Duodenal mucosa (tissue), 2 donors: ENCODE measurements around the gene TFB2M.
"Not testable (repeated sequence)": the region's sequence is repeated elsewhere in the genome, so short reads cannot be mapped to it uniquely, and the experiment has no call there.

Experiments used
- H3K27ac ChIP-seq: one replicate; pipeline ENCODE4 v1.7.0; 2013; ENCODE audit warnings: low read depth, low read length
- H3K27me3 ChIP-seq, 2 donors: one replicate each; pipeline ENCODE4 v1.7.0; 2013; ENCODE audit warnings: low read length in 2 of 2, control low read depth in 1 of 2; ENCODE audit not compliant: insufficient read depth in 2 of 2, control insufficient read depth in 1 of 2
- H3K36me3 ChIP-seq, 2 donors: one replicate each; pipeline ENCODE4 v1.7.0; 2013; ENCODE audit warnings: low read length in 2 of 2, control low read depth in 1 of 2; ENCODE audit not compliant: insufficient read depth in 2 of 2, control insufficient read depth in 1 of 2
- H3K4me1 ChIP-seq, 2 donors: one replicate each; pipeline ENCODE4 v1.7.0; 2013; ENCODE audit warnings: low read length in 2 of 2, control low read depth in 1 of 2; ENCODE audit not compliant: insufficient read depth in 2 of 2, control insufficient read depth in 1 of 2
- H3K4me3 ChIP-seq, 2 donors: one replicate each; pipeline ENCODE4 v1.7.0; 2013; ENCODE audit warnings: low read length in 2 of 2, low read depth in 1 of 2
- H3K9ac ChIP-seq, 2 donors: one replicate each; pipeline ENCODE4 v1.7.0; 2013; ENCODE audit warnings: low read length in 2 of 2, low read depth in 1 of 2
- H3K9me3 ChIP-seq, 2 donors: one replicate each; pipeline ENCODE4 v1.7.0; 2013; ENCODE audit warnings: low read length in 2 of 2, control low read depth in 1 of 2; ENCODE audit not compliant: control insufficient read depth in 1 of 2

Gene TFB2M, protein sequence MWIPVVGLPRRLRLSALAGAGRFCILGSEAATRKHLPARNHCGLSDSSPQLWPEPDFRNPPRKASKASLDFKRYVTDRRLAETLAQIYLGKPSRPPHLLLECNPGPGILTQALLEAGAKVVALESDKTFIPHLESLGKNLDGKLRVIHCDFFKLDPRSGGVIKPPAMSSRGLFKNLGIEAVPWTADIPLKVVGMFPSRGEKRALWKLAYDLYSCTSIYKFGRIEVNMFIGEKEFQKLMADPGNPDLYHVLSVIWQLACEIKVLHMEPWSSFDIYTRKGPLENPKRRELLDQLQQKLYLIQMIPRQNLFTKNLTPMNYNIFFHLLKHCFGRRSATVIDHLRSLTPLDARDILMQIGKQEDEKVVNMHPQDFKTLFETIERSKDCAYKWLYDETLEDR

DNA sequence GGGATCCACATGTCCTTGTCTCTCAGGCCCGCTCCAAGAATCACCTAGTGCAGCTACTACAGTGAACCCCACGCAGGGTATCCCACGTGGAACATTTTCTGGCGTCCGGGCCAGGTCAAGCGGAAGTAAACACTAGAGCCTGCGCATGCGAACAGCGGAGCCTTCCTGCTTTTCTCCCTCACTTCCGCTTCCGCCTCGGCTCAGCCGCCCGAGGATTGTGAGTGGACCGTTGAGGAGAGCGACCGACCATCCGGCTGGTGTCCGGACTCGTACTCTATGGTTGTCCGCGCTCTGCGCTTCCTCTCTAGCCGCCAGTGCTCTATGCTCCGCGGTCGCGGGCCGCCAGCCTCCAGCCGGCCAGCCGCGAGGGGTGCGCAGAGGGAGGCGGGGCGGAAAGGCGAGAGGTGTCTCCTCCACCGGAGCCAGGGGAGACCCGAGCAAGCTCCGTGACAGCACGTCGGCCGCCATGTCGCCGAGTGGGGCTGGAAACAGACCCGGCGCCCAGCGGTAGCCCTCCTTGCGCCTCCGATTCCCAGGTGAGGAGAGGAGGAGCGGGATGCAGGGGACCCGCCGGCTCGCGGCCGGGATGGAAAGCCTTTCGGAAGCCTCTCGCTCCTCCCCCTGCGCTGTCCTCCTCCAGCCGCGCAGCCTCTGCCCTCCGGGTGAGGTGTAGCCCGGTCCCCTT, at the start of gene TFB2M, which contains the start of gene CNST:
TSS of gene TFB2M (minus strand) at position 134 of the 685 bp plus-strand sequence. CDS start at position 11, 123 bp downstream.
TSS of gene CNST (plus strand) at position 329 of the 685 bp plus-strand sequence. CDS start 25,107 bp downstream, outside the sequence.
- Histone ChIP-seq H3K36me3 (peaks cover 0 to 4% of the 10 kb centered on the region in 2 donors), H3K4me3 (peak within 1 kb of the TSS; percentile 92 to 99), H3K9me3 (no peaks in the 10 kb centered on the region), H3K4me1 (peaks cover 35 to 36% of the 10 kb centered on the region in 2 donors), H3K27ac (peak within 1 kb of the TSS; percentile 91), H3K9ac (peak within 1 kb of the TSS; percentile 90 to 99), H3K27me3 (no peaks in the 10 kb centered on the region)

DNA sequence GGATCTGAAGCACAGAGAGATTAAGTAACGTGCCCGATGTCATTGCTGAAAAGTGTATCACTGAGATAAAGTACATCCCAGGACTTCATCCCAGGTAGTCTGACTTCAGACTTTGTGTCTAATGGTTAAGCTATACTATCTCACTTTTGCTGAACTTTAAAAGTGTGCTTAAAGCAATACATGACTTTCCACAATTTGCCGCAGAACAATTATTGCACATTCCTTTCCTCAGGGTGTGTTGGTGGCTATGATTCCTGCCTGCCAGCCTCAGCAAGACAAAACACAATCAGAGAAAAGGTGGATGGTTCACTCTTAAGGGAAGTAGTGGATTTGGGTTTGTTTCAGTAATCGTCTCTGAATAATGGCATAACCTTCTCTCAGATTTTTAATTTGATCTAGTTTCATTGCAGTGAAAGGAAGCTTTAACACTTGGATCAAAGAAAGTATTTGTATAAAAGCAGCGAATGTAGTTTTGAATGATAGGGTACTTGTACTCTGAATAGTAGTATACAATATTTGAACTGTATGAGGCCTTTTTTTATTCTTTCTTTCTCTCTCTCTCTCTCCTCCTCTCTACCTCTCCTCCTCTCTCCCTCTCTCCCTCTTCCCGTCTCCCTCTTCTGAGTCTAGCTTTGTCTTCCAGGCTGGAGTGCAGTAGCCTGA, 47.2 kb upstream of the TFB2M start:
- H3K9me3 ChIP-seq, result no peaks in the 10 kb centered on the region
- no peak overlapping the region for H3K9ac ChIP-seq
- no peaks in the 10 kb centered on the region for H3K27me3 ChIP-seq
- no peak overlapping the region for H3K4me3 ChIP-seq
- H3K27ac ChIP-seq, result no peak overlapping the region
- no peaks in the 10 kb centered on the region for H3K36me3 ChIP-seq
- H3K4me1 ChIP-seq, result peaks cover 8 to 9% of the 10 kb centered on the region in 2 donors

DNA sequence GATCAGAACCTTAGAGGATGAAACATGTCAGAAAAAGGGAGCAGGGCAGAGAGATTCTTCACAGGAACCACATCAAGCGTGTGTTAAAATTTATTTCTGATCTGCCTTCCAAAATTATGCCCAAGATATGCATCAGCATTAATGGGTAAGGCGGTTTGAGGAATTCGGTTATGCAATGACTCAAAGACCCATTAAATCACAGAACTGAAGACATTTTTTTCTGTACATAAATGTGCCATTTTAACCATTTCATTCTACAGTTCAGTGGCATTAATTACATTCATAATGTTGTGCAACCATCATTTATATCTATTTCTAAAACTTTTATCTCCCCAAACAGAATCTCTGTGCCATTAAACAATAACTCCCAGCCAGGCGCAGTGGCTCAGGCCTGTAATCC, 43.6 kb upstream of the TFB2M start:
- Histone ChIP-seq H3K36me3 (no peaks in the 10 kb centered on the region), H3K9me3 (no peaks in the 10 kb centered on the region), H3K27me3 (no peaks in the 10 kb centered on the region), H3K27ac (peak overlapping the region; percentile 2), H3K4me3 (no peak overlapping the region), H3K9ac (no peak overlapping the region), H3K4me1 (peaks cover 8 to 9% of the 10 kb centered on the region in 2 donors)

DNA sequence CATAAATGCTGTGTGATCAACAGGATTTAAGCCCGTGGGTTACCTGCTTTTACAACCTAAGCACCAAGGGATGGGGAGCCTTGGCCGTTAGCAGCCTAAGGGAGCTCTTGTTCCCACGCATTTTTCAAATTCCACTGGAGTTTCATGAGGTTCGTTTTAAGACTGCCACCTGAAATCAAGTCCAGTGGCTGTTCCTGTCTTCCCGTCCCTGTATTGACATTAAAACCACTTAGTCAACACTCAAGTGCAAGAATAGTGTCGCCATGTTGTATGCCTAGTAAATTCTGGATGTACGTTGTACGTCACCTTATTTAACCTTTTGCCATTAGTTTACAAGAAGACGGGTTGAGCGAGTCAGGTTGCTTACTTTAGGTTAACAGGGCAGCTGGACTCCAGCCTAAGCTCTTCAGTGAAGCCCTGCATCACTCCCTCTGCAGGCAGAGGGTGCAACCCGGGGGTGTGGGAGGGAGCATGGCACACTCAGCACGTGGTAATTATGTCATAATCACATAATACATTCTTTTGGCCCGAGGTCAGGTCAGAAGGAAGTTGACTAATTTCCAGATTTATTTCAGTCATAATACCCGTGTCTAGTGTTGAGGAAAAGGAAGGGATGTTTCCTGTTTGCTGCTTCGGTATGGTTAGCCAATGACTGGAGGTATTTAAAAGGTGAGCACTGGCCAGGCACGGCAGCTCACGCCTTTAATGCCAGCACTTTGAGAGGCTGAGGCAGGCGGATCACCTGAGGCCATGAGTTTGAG, 42.7 kb upstream of the TFB2M start:
- Histone ChIP-seq H3K9me3 (no peaks in the 10 kb centered on the region), H3K4me1 (peaks cover 8 to 9% of the 10 kb centered on the region in 2 donors), H3K4me3 (no peak overlapping the region), H3K36me3 (no peaks in the 10 kb centered on the region), H3K27me3 (no peaks in the 10 kb centered on the region), H3K9ac (no peak overlapping the region), H3K27ac (peak overlapping the region; percentile 40)

DNA sequence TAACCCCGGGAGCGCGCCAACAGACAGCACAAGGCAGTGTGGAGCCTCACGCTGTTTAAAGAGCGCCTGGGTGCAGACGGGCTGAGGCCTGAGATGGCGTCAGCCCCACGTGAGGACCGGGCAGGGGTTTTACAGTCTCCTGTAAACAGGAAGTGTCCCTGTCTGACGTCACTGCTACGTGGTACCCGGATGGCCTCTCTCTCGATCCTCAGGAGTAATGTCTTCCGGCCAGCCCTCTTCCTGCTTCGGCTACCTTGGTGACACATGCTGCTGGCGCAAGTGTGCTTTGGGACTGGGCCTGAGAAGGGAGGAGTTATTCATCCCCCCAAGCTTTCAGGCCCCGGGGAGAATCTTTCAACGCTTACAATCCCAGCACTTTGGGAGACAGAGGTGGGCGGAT, 41.4 kb upstream of the TFB2M start:
- Histone ChIP-seq H3K27me3 (no peaks in the 10 kb centered on the region), H3K4me1 (peaks cover 8 to 9% of the 10 kb centered on the region in 2 donors), H3K9ac (no peak overlapping the region), H3K27ac (no peak overlapping the region), H3K36me3 (no peaks in the 10 kb centered on the region), H3K4me3 (no peak overlapping the region), H3K9me3 (no peaks in the 10 kb centered on the region)

DNA sequence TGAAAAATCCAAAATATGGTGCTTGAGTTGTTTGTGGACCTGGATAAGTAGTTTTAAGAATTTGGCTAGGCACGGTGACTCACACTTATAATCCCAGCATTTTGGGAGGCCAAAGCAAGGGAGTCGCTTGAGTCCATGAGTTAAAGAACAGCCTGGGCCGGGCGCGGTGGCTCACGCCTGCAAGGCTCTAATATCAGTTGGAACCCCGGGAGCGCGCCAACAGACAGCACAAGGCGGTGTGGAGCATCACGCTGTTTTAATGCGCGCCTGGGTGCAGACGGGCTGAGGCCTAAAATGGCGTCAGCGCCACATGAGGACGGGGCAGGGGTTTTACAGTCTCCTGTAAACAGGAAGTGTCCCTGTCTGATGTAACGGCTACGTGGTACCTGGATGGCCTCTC, 39.2 kb upstream of the TFB2M start:
- H3K9ac ChIP-seq, H3K9me3 ChIP-seq, H3K36me3 ChIP-seq, H3K27ac ChIP-seq, H3K4me1 ChIP-seq, H3K27me3 ChIP-seq, H3K4me3 ChIP-seq: not testable (repeated sequence)

DNA sequence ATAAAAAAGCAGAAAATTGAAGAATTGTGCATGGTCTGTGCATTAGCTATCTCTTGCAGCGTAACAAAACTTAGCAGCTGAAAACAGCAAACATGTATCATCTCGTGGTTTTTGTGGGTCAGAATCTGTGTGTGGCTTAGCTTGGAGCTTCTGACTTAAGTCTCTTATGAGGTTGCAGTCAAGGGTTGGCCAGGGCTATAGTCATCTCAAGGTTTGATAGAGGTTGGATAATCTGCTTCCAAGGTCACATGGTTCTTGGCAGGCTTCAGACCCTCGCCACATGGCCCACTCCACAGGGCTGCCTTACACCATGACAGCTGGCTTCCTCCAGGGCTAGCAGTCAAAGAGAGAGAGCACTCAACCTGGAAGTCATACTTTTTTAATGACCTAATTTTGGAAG, 36.1 kb upstream of the TFB2M start:
- Histone ChIP-seq H3K4me3 (no peak overlapping the region), H3K27ac (no peak overlapping the region), H3K9ac (no peak overlapping the region), H3K9me3 (no peaks in the 10 kb centered on the region), H3K27me3 (no peaks in the 10 kb centered on the region), H3K36me3 (no peaks in the 10 kb centered on the region), H3K4me1 (peaks cover 0 to 3% of the 10 kb centered on the region in 2 donors)

DNA sequence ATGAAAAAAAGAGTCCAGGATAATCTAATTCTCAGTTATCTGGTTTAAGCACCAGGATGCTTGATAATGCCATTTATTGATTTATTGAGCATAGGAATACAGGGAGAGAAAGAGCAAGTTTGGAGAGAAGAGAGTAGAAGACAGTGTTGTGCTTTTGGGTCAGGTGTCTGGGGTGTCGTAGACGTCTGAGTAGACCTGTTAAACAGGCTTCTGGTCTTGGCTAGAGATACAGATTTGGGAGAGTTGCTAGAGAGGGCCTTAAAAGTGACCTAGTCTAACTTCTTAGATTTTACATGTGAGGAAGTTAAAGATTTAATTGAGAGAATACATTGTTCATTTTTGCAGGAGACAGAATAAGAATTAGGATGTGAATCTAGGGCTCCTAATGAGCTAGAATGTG, 34.5 kb upstream of the TFB2M start:
- peaks cover 0 to 6% of the 10 kb centered on the region in 2 donors for H3K4me1 ChIP-seq
- H3K27me3 ChIP-seq, result no peaks in the 10 kb centered on the region
- no peak overlapping the region for H3K4me3 ChIP-seq

DNA sequence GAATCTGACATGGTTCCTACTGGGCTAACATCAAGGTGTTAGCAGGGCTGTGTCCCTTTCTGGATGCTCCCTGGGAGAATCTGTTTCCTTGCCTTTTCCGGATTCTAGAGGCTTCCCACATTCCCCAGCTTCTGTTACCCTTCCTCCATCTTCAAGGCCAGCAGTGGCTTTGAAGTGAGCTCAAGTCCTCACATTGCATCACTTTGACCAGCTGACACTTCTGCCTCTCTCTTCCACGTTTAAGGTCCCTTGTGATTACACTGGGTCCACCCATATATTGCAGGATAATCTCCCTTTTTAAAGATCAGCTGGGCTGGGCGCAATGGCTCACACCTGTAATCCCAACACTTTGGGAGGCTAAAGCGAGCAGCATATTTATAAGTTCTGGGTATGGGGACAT, 33.3 kb upstream of the TFB2M start:
- Histone ChIP-seq H3K36me3 (peaks cover 0 to 5% of the 10 kb centered on the region in 2 donors), H3K27ac (no peak overlapping the region), H3K4me1 (peaks cover 0 to 6% of the 10 kb centered on the region in 2 donors), H3K9me3 (no peaks in the 10 kb centered on the region), H3K9ac (no peak overlapping the region), H3K27me3 (no peaks in the 10 kb centered on the region), H3K4me3 (no peak overlapping the region)

More for the DNA sequence above, 34.5 kb upstream of the TFB2M start:
- Histone ChIP-seq H3K36me3 (no peaks in the 10 kb centered on the region), H3K9me3 (no peaks in the 10 kb centered on the region), H3K9ac (no peak overlapping the region), H3K27ac (no peak overlapping the region)
